ENCODE measurements around the gene FSCN2.

Gene FSCN2

DNA sequence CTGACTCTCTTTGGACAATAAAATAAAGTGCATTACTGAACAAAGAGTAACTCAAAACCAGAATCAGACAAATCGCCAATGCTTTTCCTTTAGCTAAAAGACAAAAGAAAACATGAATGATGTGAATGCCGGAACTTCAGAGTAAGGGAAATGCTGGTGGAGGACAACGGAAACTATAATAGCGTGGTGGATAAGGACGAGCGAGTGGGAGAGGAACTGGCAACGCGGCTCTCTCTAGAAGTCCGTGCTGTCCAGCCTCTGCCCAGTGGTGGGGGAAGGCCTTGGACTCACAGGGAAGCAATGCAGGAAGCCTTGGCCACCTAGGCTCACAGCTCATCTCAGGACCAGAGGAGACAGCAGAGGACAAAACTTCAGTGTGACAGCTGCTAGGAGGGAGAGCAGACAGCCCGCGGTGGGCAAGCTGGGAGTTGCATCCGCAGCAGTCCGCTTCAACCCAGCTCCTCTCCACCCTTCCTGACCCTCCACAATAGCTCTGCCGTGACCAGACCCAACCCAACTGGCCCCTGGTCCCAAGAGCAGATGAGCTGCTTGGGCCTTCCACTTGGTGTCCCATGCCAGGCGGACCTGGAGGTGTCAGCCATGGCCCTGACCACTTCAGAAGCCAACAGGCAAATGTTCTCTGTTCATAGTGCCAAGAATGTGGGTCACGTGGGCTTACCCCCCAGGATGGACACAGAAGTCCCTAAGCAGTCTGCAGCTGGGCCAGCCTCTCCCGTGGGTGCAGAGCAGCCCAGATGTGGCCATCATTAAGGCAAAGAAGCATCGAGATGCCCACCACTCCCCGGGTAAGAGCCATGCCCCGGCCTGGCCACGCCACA, 29.3 kb downstream of the FSCN2 start:
- DNase-seq = no peak

DNA sequence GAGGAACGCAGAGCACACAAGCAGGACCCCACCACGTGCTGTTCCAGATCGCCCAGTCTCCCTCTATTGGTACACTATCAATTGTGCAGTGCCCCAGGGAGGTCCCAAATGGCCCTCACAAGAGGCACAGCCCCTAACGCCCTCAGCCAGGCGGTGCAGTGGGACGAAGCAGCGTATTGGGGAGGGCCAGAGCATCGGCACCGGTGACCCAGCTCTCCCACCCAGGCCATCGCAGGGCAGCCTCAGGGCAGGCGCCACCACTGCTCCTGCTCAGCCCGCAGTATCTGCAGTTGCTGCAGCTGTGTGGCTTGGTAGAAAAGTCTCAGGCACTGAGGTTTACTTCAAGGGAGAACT, 29.9 kb downstream of the FSCN2 start:
- no peak for DNase-seq

DNA sequence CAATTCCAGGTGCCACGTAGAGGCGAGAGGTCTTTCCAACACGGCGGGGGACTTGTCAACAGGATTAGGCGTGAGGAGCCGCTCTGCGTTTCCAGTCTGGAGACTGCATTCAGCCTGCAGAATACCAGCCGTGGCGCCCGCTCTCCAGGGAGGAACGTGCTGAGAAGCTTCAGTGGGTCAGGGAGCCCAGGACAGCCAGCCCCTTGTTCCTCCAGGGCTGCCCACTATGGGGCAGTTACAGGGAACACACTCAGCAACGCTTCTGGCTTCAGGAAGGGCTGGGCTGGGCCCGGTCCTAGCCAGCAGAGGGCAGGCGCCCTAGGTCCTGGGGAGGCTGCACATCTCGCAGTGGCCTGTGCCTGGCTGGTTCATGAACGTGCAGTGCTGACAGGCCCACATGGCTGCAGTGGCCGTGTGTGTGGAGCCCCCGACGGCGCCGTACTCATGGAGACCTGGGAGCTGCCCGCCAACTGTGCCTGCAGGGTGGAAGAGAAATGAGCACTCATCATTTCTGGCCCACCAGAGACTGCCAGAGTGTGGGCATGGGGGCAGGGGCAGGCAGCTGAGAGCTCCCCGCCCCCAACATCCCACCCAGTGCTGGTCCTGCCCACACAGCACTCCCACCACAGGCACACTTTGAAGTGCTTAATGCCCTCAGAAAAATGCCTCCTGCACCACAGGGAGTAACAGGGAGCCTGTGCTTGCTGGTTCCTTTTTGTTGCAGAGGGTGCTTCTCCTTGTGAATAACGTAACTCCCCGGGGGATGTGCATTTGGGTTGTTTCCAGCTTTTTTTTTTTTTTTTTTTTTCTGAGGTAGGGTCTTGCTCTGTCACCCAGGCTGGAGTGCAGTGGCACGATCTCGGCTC, 31.0 kb downstream of the FSCN2 start:
- no peak for DNase-seq

DNA sequence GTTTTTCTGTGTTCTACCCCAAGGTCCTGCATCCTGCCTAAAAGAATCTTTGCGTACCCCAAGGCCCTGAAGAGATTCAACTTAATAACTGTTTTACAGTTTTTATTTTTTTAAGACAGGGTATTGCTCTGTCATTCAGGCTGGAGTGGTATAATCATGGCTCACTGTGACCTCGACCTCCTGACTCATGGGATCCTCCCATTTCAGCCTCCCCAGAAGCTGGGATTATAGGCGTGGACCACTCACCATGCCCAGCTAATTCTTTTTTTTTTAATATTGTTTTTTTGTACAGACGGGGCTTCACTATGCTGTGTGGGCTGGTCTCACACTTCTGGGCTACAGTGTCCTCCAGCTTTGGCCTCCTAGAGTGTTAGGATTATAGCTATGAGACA, 33.3 kb downstream of the FSCN2 start:
- DNase-seq = no peak

DNA sequence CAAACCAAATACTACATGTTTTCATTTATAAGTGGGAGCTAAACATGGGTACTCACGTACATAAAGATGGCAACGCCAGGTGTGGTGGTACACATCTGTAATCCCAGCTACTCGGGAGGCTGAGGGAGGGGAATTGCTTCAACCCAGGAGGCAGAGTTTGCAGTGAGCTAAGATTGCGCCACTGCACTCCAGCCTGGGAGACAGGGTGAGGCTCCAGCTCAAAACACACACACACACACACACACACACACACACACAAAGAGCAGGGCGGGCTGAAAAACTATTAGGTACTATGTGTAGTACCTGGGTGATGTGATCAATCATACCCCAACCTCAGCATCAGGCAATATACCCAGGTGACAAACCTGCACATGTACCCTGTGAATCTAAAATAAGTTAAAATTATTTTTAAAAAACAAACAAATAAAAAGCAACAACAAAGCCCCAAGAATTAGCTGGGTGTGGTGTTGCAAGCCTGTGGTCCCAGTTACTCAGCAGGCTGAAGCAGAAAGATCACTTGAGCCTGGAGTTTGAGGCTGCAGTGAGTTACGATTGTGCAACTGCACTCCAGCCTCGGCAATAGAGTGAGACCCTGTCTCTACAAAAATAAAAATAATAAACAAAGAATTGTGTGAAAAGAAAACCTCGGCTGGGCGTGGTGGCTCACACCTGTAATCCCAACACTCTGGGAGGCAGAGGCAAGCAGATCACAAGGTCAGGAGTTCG, 35.8 kb downstream of the FSCN2 start:
- DNase-seq = no peak

DNA sequence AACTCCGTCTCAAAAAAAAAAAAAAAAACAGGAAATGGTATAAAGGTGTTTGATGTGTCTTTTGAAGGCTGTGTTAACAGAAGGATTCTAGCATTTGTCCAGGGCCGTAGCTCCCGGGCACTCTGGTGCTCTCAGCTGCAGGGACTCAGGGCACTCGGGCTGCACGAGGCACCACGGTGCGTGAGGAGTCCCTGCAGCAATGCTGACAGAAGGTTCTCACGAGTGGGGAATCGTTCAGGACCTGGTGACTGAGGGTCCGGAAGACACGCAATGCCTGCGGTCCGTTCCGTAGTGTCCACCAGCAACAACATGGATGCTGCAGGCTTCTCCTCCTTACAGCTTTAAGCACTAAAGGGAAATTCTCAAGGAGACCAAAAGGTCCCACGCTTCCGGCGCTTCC, 36.6 kb downstream of the FSCN2 start:
- DNase-seq = no peak

DNA sequence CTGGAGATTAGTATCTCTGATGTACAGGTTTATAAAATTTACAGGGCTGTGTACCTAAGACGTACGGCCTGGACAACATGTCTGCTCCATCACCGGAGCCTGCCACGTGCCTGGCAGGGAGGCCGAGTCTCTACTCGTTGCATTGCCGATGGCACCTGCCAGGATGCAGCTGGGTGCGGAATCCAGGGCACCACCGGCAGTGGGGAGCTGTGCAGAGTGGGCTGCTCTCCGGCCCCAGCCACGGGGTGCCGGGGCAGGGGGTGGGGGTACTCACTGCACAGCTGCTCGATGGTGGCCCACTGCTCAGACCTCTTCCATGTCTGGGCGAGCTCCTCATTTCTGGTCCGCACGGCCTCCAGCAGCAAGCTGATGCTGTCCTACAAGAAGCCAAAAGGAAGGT, 37.1 kb downstream of the FSCN2 start:
- DNase-seq = no peak

DNA sequence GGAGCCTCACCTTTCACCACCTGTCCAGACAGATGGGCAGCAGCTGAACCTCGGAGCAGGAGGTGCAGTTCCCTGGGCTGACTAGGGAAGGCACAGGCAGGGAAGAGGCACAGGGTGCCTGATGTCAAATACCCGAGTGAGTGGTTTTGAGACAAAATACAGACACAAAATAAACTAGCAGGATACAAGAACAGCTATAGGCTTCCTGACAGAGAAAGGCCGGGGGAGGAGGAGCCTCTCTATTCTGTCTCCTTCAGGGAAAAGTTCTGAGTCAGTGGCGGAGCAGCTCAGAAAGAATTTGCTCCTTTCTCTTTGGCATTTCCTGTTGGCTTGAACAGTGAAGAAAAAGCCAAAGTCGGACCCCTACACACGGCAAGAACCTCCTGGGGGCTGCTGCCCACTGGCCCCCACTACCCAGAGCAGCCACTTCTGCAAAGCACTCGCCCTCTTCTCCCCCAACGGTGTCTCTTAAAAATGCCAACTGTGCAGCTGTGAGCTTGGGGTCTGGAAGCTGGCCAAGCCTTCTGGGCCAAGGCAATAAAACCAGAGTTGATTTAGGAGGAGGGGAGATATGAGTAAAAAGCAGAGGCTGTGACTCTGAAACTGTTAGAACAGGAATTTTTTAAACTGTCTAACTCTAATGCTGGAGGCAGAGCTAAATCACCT, 38.4 kb downstream of the FSCN2 start:
- DNase-seq = no peak

DNA sequence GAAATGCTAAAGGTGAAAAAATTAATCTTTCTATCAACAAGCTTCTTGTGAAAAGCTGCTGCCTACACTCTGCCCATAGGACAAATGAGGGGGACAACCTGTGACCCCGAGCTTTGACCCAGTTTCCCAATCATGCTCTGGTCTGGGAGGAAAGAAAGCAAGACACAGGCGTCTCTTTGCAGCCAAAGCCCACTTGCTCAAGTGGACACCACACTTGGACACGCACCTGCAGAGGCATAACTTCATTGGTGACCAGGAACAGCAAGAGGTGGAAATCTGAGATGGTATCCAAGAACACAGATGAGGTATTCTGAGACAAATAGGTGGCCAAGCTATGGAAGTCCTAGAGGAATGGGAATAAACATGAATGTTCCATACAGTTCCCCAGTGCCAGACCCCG, 39.0 kb downstream of the FSCN2 start:
- DNase-seq = no peak

DNA sequence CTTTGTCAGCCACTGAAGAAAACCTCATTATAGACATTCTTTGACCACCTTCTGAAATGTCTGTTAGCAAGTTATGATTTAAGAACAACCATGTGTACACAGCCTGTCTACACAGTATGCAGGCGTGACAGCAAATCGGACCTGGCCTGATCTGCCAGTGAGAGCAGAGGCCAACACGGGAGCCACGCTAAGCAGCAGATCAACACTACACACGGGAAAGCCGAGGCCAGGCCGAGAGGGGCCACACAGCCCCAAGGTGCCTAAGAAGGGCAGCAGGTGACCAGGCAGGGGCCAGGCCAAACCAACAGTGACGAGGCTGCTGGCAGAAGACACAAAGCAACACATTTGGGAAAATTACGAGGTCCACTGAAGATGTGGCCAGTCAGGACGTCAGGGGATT, 40.2 kb downstream of the FSCN2 start:
- no peak for DNase-seq

DNA sequence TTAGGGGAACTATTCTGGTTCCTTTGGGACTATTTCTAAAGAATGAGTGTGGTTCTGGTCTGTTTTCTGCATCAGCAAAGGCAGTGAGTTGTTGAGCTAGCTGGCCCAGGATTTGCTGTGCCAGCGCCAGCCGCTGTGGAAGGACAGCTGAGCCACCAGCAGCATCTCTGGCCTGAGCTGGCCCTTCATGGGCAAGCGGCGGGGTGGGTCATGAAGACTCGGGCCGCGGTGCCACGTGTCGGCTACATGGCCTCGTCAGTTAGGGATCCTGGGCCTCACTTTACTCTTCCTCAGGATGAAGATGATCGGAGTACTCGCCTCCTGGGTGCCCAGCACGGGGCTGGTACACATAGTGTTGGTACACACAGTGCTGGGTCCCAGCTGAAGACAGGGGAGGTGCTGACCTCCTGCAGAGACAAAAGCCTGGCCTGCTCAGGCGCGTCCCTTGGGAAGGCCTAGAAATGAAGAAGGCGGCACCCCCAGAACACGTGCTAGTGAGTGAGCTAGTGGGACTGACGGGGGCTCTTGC, 41.9 kb downstream of the FSCN2 start:
- DNase-seq = no peak

DNA sequence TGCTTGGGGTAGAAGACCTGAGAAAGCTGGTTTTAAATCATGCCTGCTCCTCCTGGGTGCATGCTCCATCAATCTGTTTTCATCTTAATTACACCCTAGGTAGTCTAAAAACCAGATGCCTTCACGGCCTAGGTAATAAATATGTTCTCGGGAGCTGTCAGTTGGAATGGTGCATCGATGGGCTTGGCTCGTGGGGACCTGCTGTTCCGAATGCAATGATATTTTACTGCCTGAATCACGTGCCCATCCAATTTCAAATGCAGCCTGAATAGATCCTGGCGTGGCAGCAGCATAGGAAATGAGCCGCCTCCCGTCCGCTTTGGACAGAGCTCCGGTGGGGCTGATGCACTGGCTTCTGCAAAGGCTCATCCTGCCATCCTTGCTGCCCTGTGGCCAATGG, 42.8 kb downstream of the FSCN2 start:
- DNase-seq = no peak

DNA sequence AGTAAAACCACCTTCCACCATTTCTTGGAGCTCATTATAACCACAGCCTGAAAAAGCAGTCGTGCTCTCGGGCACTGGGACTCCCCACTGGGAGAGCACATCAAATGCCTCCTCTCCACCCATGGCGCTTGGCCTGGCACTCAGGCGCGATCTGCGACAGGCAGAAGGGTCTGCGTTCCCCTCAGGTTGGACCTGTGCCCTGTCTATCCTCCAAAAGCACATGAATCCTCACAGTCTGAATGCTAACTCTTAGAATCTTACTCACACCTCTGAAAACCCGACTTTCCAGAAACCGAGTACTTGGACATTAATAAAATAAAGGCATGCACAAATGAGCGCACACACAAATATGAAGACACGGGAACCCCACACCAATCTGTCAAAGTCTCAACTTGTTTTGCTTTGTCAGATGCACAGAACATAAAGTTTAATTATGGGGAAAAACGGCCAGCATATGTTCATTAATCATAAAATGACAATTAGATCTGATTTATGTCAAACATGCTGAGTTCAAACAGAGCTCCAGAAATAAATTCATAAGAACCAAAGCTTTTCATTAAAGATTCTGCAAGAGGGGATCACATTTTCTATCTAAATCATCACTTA, 44.5 kb downstream of the FSCN2 start:
- no peak for DNase-seq

DNA sequence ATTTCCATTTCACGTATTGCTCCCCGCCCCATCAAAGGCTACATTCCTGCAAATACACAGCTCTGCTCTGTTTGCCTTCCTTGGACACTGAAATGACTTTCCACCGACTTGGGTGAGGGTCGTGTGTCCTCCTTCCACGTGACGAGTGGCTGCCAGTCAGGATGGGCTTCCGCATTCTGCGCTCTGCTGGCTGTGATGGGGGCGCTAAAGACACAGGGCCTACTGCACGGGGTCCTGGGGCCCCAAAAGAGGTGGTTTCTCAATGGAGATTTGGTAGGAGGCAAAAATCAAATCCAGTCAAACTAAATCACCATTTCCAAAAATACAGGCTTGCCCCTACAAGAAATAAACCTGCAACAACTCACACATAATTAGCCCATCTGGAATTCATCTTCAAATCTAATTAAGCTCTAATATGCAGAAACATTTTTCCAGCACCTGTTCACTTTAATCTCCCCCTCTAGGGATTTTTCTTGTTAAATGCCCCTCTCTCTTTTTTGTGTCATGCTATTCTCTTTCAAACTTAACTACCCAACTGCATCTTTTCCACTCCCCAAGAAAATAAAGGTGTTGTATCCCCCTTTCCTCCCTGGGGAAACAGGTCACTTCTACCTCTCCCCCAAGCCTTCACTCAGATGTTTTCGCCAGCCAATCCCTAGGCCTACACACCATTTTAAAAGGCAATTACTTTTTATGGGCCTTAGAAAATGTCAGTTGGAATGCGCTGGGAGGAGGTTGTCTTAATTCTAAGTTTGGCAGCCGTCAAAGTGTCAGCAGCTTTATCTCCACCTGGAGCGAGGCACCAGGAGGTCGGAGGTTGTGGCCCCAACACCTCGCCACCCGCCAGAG, 45.8 kb downstream of the FSCN2 start:
- DNase-seq = no peak

DNA sequence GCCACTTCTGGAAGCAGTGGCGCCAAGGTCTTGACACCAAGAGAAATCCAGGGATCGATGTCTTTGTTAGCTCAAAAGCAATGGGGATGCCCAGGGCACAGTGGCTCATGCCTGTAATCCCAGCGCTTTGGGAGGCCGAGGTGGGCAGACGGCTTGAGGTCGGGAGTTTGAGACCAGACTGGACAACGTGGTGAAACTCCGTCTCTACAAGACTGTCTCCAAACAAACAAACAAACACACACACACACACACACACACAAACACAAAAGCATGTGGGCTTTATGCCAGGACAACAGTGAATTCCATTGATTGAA, 46.4 kb downstream of the FSCN2 start:
- DNase-seq = no peak

DNA sequence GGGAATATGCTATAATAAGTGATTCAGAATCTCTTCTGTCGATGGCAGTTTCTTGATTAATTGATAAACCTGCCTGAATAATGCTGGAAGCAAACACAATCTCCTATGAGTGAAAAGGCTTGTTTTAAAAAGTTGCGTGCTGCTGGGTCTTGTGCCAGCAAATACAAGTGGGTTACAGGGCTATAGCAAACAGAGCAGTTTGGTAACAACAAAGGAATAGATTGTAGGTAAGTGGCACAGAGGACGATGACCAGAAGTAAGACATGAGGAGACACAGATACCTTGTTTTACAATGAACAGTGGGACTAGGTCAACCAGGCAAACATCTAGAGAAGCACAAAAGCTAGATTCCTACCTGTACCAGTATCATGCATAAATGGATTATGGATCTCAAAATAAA, 47.7 kb downstream of the FSCN2 start:
- DNase-seq = no peak

DNA sequence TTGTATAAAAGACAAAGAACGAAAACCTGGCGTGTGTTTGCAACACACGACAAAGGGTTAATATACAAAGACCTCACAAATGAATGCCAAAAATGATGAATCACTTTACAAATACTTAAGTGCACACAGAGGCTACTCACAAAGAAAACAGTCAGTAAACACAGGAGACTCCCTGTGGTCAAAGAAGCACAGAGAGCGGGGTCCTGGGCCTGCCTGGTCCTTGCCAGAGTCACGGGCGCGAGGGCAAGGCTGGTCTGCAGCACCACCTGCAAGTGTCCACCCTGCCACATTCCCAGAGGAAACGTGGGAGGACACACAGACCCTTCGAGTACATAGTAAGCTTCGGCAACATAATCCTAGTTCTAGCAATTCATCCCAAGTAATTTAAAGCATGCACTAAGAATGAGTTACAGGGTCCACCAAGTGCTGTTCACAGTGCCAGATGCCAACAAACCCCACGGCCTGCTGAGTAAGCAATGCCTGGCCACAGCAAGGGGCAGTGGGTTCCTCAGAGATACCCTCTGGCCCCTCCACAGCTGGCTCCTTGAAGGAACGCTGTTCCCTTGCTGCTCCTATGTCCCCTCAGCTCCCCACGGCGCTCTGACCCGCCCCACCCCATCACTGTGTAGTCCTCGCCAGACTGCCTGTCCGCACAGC, 48.6 kb downstream of the FSCN2 start:
- DNase-seq = no peak

DNA sequence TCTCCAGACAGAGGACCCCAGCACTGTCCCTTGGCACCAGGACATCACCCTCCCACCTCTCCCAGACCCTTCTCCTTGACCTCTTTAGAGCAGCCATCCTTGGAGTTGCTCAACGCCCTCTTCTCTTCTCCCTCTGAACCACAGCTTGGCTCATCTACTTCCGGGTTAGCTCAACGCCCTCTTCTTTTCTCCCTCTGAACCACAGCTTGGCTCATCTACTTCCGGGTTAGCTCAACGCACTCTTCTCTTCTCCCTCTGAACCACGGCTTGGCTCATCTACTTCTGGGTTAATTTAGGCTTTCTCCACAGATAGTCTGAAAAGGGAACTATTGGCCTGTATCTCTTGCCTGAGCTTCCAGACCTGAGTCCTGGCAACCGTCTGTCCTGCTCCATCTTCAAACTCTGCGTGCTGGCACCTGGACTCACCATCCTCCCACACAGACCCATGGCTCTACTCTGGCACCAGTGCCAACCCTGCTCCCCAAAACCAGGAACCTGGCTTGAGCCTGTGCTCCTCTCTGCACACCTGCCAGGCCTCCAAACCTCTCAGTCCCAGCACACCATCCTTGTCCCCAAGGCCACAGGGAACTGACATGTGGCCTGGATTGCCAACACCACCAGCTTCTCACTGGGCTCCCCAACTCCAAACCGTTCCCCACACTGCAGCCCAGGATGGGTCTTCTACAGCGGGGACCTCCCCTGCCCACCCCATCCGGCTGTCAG, 49.3 kb downstream of the FSCN2 start:
- no peak for DNase-seq

DNA sequence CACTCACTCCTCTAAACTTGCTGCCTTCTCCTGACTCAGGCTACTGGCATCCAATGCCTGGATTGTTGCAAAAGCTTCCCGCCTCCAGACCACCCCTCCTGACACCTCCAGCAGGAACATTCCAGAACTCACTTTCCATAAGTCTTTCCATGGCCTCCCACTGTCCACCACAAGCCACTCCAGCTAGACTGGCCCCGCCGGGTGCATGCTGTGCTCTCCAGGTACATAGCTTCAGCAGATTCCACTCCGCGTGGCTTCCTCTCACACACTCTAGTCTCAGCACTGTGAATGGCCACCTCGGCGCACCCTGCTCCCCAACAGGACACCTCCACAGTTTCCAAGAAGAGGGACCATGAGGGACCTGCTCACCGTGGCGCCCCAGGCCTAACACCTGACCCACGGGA, 49.9 kb downstream of the FSCN2 start:
- no peak for DNase-seq

DNA sequence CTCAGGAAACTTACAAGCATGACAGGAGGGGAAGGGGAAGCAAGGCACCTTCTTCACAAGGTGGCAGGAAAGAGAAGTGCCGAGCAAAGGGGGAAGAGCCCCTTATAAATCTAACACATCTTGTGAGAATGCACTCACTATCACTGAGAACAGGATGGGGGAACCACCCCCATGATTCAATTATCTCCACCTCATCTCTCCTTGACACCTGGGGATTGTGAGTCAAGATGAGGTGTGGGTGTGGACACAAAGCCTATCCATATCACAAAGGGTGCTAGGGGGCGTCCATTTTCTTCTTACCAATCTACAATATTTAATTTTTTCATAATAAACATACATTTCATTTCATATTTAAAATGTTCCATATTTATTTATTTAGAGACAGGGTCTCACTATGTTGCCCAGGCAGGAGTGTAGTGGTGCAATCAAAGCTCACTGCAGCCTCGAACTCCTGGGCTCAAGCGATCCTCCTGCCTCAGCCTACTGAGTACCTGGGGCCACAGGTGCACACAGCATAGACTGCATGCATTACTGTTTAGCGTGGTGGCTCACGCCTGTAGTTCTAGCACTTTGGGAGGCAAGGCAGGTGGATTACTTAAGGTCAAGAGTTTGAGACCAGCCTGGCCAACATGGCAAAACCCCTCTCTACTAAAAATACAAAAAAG, 50.5 kb downstream of the FSCN2 start:
- DNase-seq = no peak
